Smooth muscle cell (in vitro differentiated cells): Measurements from ENCODE around the gene HADH. TPM values are rescaled to one million over a fixed set of nuclear protein-coding genes. Genes with fewer than 3 reads are reported as not detected.

Source experiments
- DNase-seq: peaks from one replicate; lab custom pipeline; 2025; ENCODE audit not compliant: unreplicated experiment; lab: John Stamatoyannopoulos, UW
- H2AFZ ChIP-seq: fragments of 200-600 bp; sonication (generic); 2 replicates; pipeline ENCODE4 v1.6.0; 2016; ENCODE audit warnings: antibody characterized with exemption, low read depth, mild to moderate bottlenecking
- H3F3A ChIP-seq: fragments of 200-600 bp; sonication (generic); 2 replicates; pipeline ENCODE4 v1.6.0; 2017; ENCODE audit warnings: antibody characterized with exemption, low read depth
- H3K27ac ChIP-seq: fragments of 200-600 bp; sonication (generic); 2 replicates; pipeline ENCODE4 v1.5.1; 2016; ENCODE audit warnings: low read depth, mild to moderate bottlenecking
- H3K27me3 ChIP-seq: fragments of 200-600 bp; sonication (generic); 2 replicates; pipeline ENCODE4 v1.6.1; 2016; ENCODE audit warnings: low read depth, mild to moderate bottlenecking
- H3K36me3 ChIP-seq: fragments of 200-600 bp; sonication (generic); 2 replicates; pipeline ENCODE4 v1.5.1; 2016; ENCODE audit warnings: low read depth
- H3K4me1 ChIP-seq: fragments of 200-600 bp; sonication (generic); 2 replicates; pipeline ENCODE4 v1.5.1; 2016; ENCODE audit warnings: low read depth
- H3K4me2 ChIP-seq: fragments of 200-600 bp; sonication (generic); 2 replicates; pipeline ENCODE4 v1.6.0; 2016; ENCODE audit warnings: mild to moderate bottlenecking
- H3K4me3 ChIP-seq: fragments of 200-600 bp; sonication (generic); 2 replicates; pipeline ENCODE4 v1.5.1; 2016; ENCODE audit warnings: mild to moderate bottlenecking
- H3K79me2 ChIP-seq: fragments of 200-600 bp; sonication (generic); 2 replicates; pipeline ENCODE4 v1.6.0; 2016; ENCODE audit warnings: low read depth, mild to moderate bottlenecking
- H3K9ac ChIP-seq: fragments of 200-600 bp; sonication (generic); 2 replicates; pipeline ENCODE4 v1.6.0; 2016; ENCODE audit warnings: low read depth
- H3K9me3 ChIP-seq: fragments of 200-600 bp; sonication (generic); replicated peaks from 2 replicates; pipeline ENCODE4 v1.5.1; 2016; ENCODE audit warnings: low read depth
- H4K20me1 ChIP-seq: fragments of 200-600 bp; sonication (generic); 2 replicates; pipeline ENCODE4 v1.6.0; 2016; ENCODE audit warnings: low read depth
- WGBS: methylation state at CpG from one replicate; pipeline ENCODE4 v1.1.7; 2016; ENCODE audit warnings: low lambda C conversion rate; 5-methylcytosine and 5-hydroxymethylcytosine counted together
- polyA plus RNA-seq: library from polyadenylated mRNA; unstranded; fragments of >200 nt; fragmentation: Nextera tagmentation; extraction: Ambion mirVana; gene quantifications from 2 replicates; pipeline ENCODE4 v1.2.1, GENCODE V29; 2016
- total RNA-seq: library from RNA; depleted of rRNA; stranded (reverse); fragments of >200 nt; gene quantifications from 2 replicates; pipeline ENCODE4 v1.2.3, GENCODE V29; 2014
- TF ChIP-seq, protein P1 (sequence below): fragments of 200-600 bp; sonication (generic); IDR thresholded peaks from 2 replicates; pipeline ENCODE4 v1.5.1; 2017; ENCODE audit warnings: borderline replicate concordance, mild to moderate bottlenecking, antibody characterized with exemption; ENCODE audit not compliant: insufficient read depth, poor library complexity, severe bottlenecking

Gene HADH
- total and polyA plus RNA-seq, 2 experiments from 2014 or later: 18.2 to 44.2 TPM

DNA sequence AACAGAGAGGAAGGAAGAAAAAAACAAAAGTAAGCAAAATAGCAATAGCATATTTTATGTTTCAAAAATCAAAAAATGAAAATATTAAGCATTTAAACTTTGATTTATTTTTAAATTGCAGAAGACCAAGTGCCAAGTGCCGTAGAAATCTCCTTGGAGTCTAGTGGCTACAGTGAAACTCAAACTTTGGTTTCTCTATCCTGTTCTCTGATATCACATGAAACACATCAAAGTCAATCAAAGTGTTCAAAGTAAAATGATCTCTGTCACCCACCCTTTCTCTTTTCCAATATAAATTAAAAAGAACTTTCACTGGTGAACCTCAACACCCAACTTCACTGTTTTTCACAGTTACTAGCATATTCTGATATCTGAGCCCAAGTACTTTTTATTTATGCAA lies 81.1 kb downstream of the HADH start:
- TF ChIP-seq, protein P1, sequence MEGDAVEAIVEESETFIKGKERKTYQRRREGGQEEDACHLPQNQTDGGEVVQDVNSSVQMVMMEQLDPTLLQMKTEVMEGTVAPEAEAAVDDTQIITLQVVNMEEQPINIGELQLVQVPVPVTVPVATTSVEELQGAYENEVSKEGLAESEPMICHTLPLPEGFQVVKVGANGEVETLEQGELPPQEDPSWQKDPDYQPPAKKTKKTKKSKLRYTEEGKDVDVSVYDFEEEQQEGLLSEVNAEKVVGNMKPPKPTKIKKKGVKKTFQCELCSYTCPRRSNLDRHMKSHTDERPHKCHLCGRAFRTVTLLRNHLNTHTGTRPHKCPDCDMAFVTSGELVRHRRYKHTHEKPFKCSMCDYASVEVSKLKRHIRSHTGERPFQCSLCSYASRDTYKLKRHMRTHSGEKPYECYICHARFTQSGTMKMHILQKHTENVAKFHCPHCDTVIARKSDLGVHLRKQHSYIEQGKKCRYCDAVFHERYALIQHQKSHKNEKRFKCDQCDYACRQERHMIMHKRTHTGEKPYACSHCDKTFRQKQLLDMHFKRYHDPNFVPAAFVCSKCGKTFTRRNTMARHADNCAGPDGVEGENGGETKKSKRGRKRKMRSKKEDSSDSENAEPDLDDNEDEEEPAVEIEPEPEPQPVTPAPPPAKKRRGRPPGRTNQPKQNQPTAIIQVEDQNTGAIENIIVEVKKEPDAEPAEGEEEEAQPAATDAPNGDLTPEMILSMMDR: no peak
- DNase-seq: no peak
- no peak overlapping the region for H2AFZ ChIP-seq
- no peak overlapping the region for H3K4me3 ChIP-seq
- H3F3A ChIP-seq: no peaks in the 10 kb centered on the region
- no peaks in the 10 kb centered on the region for H3K4me1 ChIP-seq
- no peaks in the 10 kb centered on the region for H3K27me3 ChIP-seq
- H3K36me3 ChIP-seq: no peaks in the 10 kb centered on the region
- H4K20me1 ChIP-seq: no peaks in the 10 kb centered on the region
- H3K9ac ChIP-seq: no peak overlapping the region
- WGBS: 96% methylated on average over 1 of the region's 1 CpG
- H3K4me2 ChIP-seq: no peak overlapping the region
- no peaks in the 10 kb centered on the region for H3K9me3 ChIP-seq
- H3K27ac ChIP-seq: no peak overlapping the region
- H3K79me2 ChIP-seq: peaks cover 3% of the 10 kb centered on the region

- H2AFZ ChIP-seq: no peak overlapping the region
- 75% methylated on average over 4 of the region's 4 CpGs for WGBS
- no peak overlapping the region for H3K9ac ChIP-seq
- no peak overlapping the region for H3K4me3 ChIP-seq
- H3K4me2 ChIP-seq: no peak overlapping the region
- H3K27me3 ChIP-seq: no peaks in the 10 kb centered on the region
- no peaks in the 10 kb centered on the region for H3F3A ChIP-seq
- H3K36me3 ChIP-seq: no peaks in the 10 kb centered on the region
- DNase-seq: no peak
- H3K4me1 ChIP-seq: no peaks in the 10 kb centered on the region
- H4K20me1 ChIP-seq: no peaks in the 10 kb centered on the region
- no peaks in the 10 kb centered on the region for H3K9me3 ChIP-seq
- TF ChIP-seq, protein P1: no peak
- no peak overlapping the region for H3K27ac ChIP-seq
- H3K79me2 ChIP-seq: peaks cover 3% of the 10 kb centered on the region
These were observed 82.6 kb downstream of the HADH start for GRCh38 chr4:108072300-108072699.

GRCh38 chr4:108078024-108078733 lies 88.5 kb downstream of the HADH start:
- TF ChIP-seq, protein P1: no peak
- no peak overlapping the region for H3K4me2 ChIP-seq
- DNase-seq: no peak
- no peak overlapping the region for H3K4me3 ChIP-seq
- H2AFZ ChIP-seq: no peak overlapping the region
- WGBS: 75% methylated on average over 5 of the region's 5 CpGs
- H3K4me1 ChIP-seq: no peaks in the 10 kb centered on the region
- H3K27me3 ChIP-seq: no peaks in the 10 kb centered on the region
- H3K36me3 ChIP-seq: peaks cover 4% of the 10 kb centered on the region
- H3K9ac ChIP-seq: no peak overlapping the region
- H3K79me2 ChIP-seq: peaks cover 7% of the 10 kb centered on the region
- H4K20me1 ChIP-seq: peaks cover 15% of the 10 kb centered on the region
- H3K9me3 ChIP-seq: no peaks in the 10 kb centered on the region
- H3K27ac ChIP-seq: no peak overlapping the region
- H3F3A ChIP-seq: no peaks in the 10 kb centered on the region

DNA sequence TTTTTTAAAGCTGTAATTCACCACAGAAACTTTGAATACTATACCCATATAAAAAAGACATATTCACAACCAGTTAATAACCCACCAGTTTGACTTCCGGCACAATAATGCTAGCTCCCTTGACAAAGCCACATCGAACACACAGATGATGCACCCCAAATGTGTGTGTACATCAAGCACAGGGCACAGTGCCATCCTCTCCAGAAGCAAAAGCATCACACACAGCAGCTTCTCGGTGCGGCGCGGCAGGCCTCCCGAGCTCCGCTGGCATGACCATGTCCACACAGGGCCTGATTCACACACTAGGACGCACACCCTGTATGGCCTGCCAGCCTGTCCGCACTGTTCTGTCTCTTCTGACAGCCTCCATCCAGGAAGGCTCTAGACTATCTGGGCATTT lies 91.1 kb downstream of the HADH start:
- peaks cover 4% of the 10 kb centered on the region for H3K36me3 ChIP-seq
- H3F3A ChIP-seq: no peaks in the 10 kb centered on the region
- TF ChIP-seq, protein P1: no peak
- H3K27me3 ChIP-seq: no peaks in the 10 kb centered on the region
- H3K27ac ChIP-seq: no peak overlapping the region
- no peak overlapping the region for H3K4me2 ChIP-seq
- no peak overlapping the region for H3K4me3 ChIP-seq
- no peaks in the 10 kb centered on the region for H3K9me3 ChIP-seq
- DNase-seq: no peak
- WGBS: 97% methylated on average over 10 of the region's 10 CpGs
- H3K4me1 ChIP-seq: no peaks in the 10 kb centered on the region
- peaks cover 7% of the 10 kb centered on the region for H3K79me2 ChIP-seq
- no peak overlapping the region for H2AFZ ChIP-seq
- no peak overlapping the region for H3K9ac ChIP-seq
- H4K20me1 ChIP-seq: peaks cover 18% of the 10 kb centered on the region
